ENCODE data around the gene ZNF304.
"Not testable (repeated sequence)": the region's sequence is repeated elsewhere in the genome, so short reads cannot be mapped to it uniquely, and the experiment has no call there.

ZNF304 gene

GRCh38 chr19:57362419-57362818, 11.3 kb downstream of the ZNF304 start:
- no peak for DNase-seq (ENCODE audit: low read depth)

GRCh38 chr19:57362997-57363687, 12.1 kb downstream of the ZNF304 start, which contains the start of the genes TRAPPC2B and ZNF547:
TSS of gene TRAPPC2B (plus strand) at chr19:57363551. CDS start at chr19:57364834, 1,283 bp downstream.
TSS of gene ZNF547 (plus strand) at chr19:57363551. CDS start at chr19:57368556, 5,005 bp downstream.
- peak; percentile 99 for DNase-seq (ENCODE audit: low read depth)

- peak; percentile 10 for DNase-seq (ENCODE audit: low read depth)
Measured at GRCh38 chr19:57363688-57364181, 12.7 kb downstream of the ZNF304 start.

GRCh38 chr19:57366776-57367175, 15.7 kb downstream of the ZNF304 start:
- DNase-seq (ENCODE audit: low read depth), result no peak

- DNase-seq (ENCODE audit: low read depth), result no peak
Measured at GRCh38 chr19:57374179-57374578, 23.1 kb downstream of the ZNF304 start.

- not testable (repeated sequence) for DNase-seq (ENCODE audit: low read depth)
Measured at GRCh38 chr19:57374647-57375046, 23.6 kb downstream of the ZNF304 start.

GRCh38 chr19:57376151-57376550, 25.1 kb downstream of the ZNF304 start:
- DNase-seq (ENCODE audit: low read depth), result no peak

GRCh38 chr19:57377498-57378146, 26.6 kb downstream of the ZNF304 start:
- DNase-seq (ENCODE audit: low read depth), result peak; percentile 13

GRCh38 chr19:57380923-57381322, 29.9 kb downstream of the ZNF304 start:
- no peak for DNase-seq (ENCODE audit: low read depth)

- DNase-seq (ENCODE audit: low read depth), result no peak
Measured at GRCh38 chr19:57382806-57383488, 31.9 kb downstream of the ZNF304 start.

- DNase-seq (ENCODE audit: low read depth), result no peak
Measured at GRCh38 chr19:57389194-57389729, 38.2 kb downstream of the ZNF304 start.

GRCh38 chr19:57389730-57390598, 38.9 kb downstream of the ZNF304 start, which contains the start of gene ZNF548:
TSS of gene ZNF548 (plus strand) at chr19:57389854. CDS start at chr19:57390100, 246 bp downstream.
- DNase-seq (ENCODE audit: low read depth), result peak; percentile 99

- no peak for DNase-seq (ENCODE audit: low read depth)
Measured at GRCh38 chr19:57395710-57396109, 44.6 kb downstream of the ZNF304 start.

GRCh38 chr19:57398868-57399267, 47.8 kb downstream of the ZNF304 start:
- no peak for DNase-seq (ENCODE audit: low read depth)

GRCh38 chr19:57403737-57404563, 52.9 kb downstream of the ZNF304 start:
- DNase-seq (ENCODE audit: low read depth), result no peak

- DNase-seq (ENCODE audit: low read depth), result peak; percentile 53
Measured at GRCh38 chr19:57406516-57407123, 55.5 kb downstream of the ZNF304 start.
